Endothelial cell of umbilical vein (primary cell): Measurements from ENCODE around the gene FPR1.

Experiments used
- EZH2 ChIP-seq: IDR thresholded peaks from 2 replicates; pipeline ENCODE4 v1.6.1; 2012; ENCODE audit warnings: borderline replicate concordance, low read depth, mild to moderate bottlenecking, moderate library complexity, low read length, inconsistent platforms; ENCODE audit not compliant: severe bottlenecking
- GATA2 ChIP-seq: IDR thresholded peaks from 2 replicates; pipeline ENCODE4 v1.7.0; 2011; ENCODE audit warnings: low read depth, mild to moderate bottlenecking, moderate library complexity, mixed read lengths, low read length; ENCODE audit not compliant: insufficient read length, insufficient read depth
- TF ChIP-seq, protein P1 (sequence below), 2 donors: IDR thresholded peaks; 1 replicate in 1 of 2; 2 replicates in 1 of 2; pipeline ENCODE4 v1.5.1; 2011; ENCODE audit warnings: low read length in 2 of 2, mild to moderate bottlenecking in 2 of 2, moderate library complexity in 2 of 2, control low read depth in 1 of 2, inconsistent platforms in 1 of 2, low read depth in 1 of 2; ENCODE audit not compliant: insufficient read depth in 1 of 2; ENCODE audit errors: extremely low read depth in 1 of 2
- TF ChIP-seq, protein P2 (sequence below): IDR thresholded peaks from 2 replicates; pipeline ENCODE4 v1.6.1; 2011; ENCODE audit not compliant: insufficient read depth, insufficient read length

DNA sequence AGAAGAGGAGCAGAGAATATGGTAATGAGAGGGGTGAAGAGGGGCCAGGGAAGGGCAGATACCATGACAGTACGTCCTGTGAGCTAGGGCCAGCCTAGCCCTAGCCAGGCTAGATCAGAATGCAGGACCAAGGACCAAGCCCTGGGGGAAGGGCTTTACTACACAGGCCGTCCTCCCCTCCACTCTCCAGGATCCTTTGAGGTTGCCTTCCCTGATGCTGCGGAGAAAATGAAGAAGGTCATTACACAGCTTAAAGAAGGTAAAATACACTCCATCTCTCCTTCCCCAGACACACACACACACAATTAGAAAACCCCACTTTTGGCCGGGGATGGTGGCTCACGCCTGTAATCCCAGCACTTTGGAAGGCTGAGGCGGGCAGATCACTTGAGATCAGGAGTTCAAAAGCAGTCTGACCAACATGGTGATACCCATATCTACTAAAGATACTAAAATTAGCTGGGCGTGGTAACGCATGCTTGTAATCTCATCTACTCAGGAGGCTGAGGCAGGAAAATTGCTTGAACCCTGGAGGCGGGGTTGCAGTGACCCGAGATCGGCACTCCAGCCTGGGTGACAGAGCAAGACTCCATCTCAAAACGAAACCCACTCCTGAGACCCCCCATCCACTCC lies 50.1 kb downstream of the FPR1 start:
- TF ChIP-seq, protein P1, sequence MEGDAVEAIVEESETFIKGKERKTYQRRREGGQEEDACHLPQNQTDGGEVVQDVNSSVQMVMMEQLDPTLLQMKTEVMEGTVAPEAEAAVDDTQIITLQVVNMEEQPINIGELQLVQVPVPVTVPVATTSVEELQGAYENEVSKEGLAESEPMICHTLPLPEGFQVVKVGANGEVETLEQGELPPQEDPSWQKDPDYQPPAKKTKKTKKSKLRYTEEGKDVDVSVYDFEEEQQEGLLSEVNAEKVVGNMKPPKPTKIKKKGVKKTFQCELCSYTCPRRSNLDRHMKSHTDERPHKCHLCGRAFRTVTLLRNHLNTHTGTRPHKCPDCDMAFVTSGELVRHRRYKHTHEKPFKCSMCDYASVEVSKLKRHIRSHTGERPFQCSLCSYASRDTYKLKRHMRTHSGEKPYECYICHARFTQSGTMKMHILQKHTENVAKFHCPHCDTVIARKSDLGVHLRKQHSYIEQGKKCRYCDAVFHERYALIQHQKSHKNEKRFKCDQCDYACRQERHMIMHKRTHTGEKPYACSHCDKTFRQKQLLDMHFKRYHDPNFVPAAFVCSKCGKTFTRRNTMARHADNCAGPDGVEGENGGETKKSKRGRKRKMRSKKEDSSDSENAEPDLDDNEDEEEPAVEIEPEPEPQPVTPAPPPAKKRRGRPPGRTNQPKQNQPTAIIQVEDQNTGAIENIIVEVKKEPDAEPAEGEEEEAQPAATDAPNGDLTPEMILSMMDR (IDR thresholded peaks at IDR 0.05; ENCODE audit: extremely low read depth in 1 of 2, insufficient read depth in 1 of 2, low read depth in 1 of 2, low read length in 2 of 2): no peak
- TF ChIP-seq GATA2 (no peak), EZH2 (no peak)
- TF ChIP-seq, protein P2, sequence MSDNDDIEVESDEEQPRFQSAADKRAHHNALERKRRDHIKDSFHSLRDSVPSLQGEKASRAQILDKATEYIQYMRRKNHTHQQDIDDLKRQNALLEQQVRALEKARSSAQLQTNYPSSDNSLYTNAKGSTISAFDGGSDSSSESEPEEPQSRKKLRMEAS: no peak
